ENCODE measurements around the gene APCS.

Gene APCS

GRCh38 chr1:159591981-159592380, 4.4 kb downstream of the APCS start:
- H3K36me3 ChIP-seq (ENCODE audit: insufficient read depth, low read length): no peaks in the 10 kb centered on the region
- no peaks in the 10 kb centered on the region for H3K4me1 ChIP-seq (ENCODE audit: insufficient read depth, low read length)
- H3K27me3 ChIP-seq (ENCODE audit: insufficient read depth, low read length): no peaks in the 10 kb centered on the region
- H3K9me3 ChIP-seq (ENCODE audit: insufficient read depth, low read depth, low read length): no peaks in the 10 kb centered on the region
- H3K9ac ChIP-seq (ENCODE audit: low read depth, low read length): no peak overlapping the region
- no peak overlapping the region for H3K27ac ChIP-seq (ENCODE audit: low read depth, low read length)
- WGBS: 91% methylated on average over 4 of the region's 4 CpGs
- H3K4me3 ChIP-seq (ENCODE audit: low read length): no peak overlapping the region

- H3K27ac ChIP-seq (ENCODE audit: low read depth, low read length): no peak overlapping the region
- no peaks in the 10 kb centered on the region for H3K27me3 ChIP-seq (ENCODE audit: insufficient read depth, low read length)
- H3K9ac ChIP-seq (ENCODE audit: low read depth, low read length): no peak overlapping the region
- 91% methylated on average over 6 of the region's 6 CpGs for WGBS
- H3K9me3 ChIP-seq (ENCODE audit: insufficient read depth, low read depth, low read length): no peaks in the 10 kb centered on the region
- no peaks in the 10 kb centered on the region for H3K4me1 ChIP-seq (ENCODE audit: insufficient read depth, low read length)
- H3K4me3 ChIP-seq (ENCODE audit: low read length): no peak overlapping the region
- H3K36me3 ChIP-seq (ENCODE audit: insufficient read depth, low read length): no peaks in the 10 kb centered on the region
Measured at GRCh38 chr1:159594625-159595405, 7.2 kb downstream of the APCS start.

- 65% methylated on average over 4 of the region's 4 CpGs for WGBS
- H3K27ac ChIP-seq (ENCODE audit: low read depth, low read length): no peak overlapping the region
- no peak overlapping the region for H3K9ac ChIP-seq (ENCODE audit: low read depth, low read length)
- H3K9me3 ChIP-seq (ENCODE audit: insufficient read depth, low read depth, low read length): peaks cover 3% of the 10 kb centered on the region
- no peaks in the 10 kb centered on the region for H3K36me3 ChIP-seq (ENCODE audit: insufficient read depth, low read length)
- no peak overlapping the region for H3K4me3 ChIP-seq (ENCODE audit: low read length)
- H3K27me3 ChIP-seq (ENCODE audit: insufficient read depth, low read length): no peaks in the 10 kb centered on the region
- no peaks in the 10 kb centered on the region for H3K4me1 ChIP-seq (ENCODE audit: insufficient read depth, low read length)
Measured at GRCh38 chr1:159598196-159598595, 10.6 kb downstream of the APCS start.

GRCh38 chr1:159600894-159601293, 13.3 kb downstream of the APCS start:
- Histone ChIP-seq H3K4me3 (ENCODE audit: low read length) (no peak overlapping the region), H3K4me1 (ENCODE audit: insufficient read depth, low read length) (no peaks in the 10 kb centered on the region), H3K9me3 (ENCODE audit: insufficient read depth, low read depth, low read length) (peaks cover 15% of the 10 kb centered on the region), H3K27me3 (ENCODE audit: insufficient read depth, low read length) (no peaks in the 10 kb centered on the region), H3K27ac (ENCODE audit: low read depth, low read length) (no peak overlapping the region), H3K36me3 (ENCODE audit: insufficient read depth, low read length) (no peaks in the 10 kb centered on the region), H3K9ac (ENCODE audit: low read depth, low read length) (no peak overlapping the region)
- 84% methylated on average over 3 of the region's 3 CpGs for WGBS

GRCh38 chr1:159602501-159602999, 14.9 kb downstream of the APCS start:
- H3K9me3 ChIP-seq (ENCODE audit: insufficient read depth, low read depth, low read length): peaks cover 15% of the 10 kb centered on the region
- WGBS: 81% methylated on average over 5 of the region's 5 CpGs
- no peak overlapping the region for H3K27ac ChIP-seq (ENCODE audit: low read depth, low read length)
- no peaks in the 10 kb centered on the region for H3K4me1 ChIP-seq (ENCODE audit: insufficient read depth, low read length)
- no peaks in the 10 kb centered on the region for H3K36me3 ChIP-seq (ENCODE audit: insufficient read depth, low read length)
- no peaks in the 10 kb centered on the region for H3K27me3 ChIP-seq (ENCODE audit: insufficient read depth, low read length)
- no peak overlapping the region for H3K4me3 ChIP-seq (ENCODE audit: low read length)
- no peak overlapping the region for H3K9ac ChIP-seq (ENCODE audit: low read depth, low read length)

GRCh38 chr1:159612211-159612885, 24.7 kb downstream of the APCS start:
- Histone ChIP-seq H3K4me3 (ENCODE audit: low read length) (no peak overlapping the region), H3K9me3 (ENCODE audit: insufficient read depth, low read depth, low read length) (no peaks in the 10 kb centered on the region), H3K36me3 (ENCODE audit: insufficient read depth, low read length) (no peaks in the 10 kb centered on the region), H3K27me3 (ENCODE audit: insufficient read depth, low read length) (no peaks in the 10 kb centered on the region), H3K27ac (ENCODE audit: low read depth, low read length) (no peak overlapping the region), H3K9ac (ENCODE audit: low read depth, low read length) (no peak overlapping the region), H3K4me1 (ENCODE audit: insufficient read depth, low read length) (no peaks in the 10 kb centered on the region)
- 87% methylated on average over 8 of the region's 8 CpGs for WGBS

GRCh38 chr1:159632922-159633321, 45.3 kb downstream of the APCS start:
- Histone ChIP-seq H3K4me3 (ENCODE audit: low read length) (no peak overlapping the region), H3K27ac (ENCODE audit: low read depth, low read length) (no peak overlapping the region), H3K9ac (ENCODE audit: low read depth, low read length) (no peak overlapping the region), H3K27me3 (ENCODE audit: insufficient read depth, low read length) (no peaks in the 10 kb centered on the region), H3K36me3 (ENCODE audit: insufficient read depth, low read length) (no peaks in the 10 kb centered on the region), H3K9me3 (ENCODE audit: insufficient read depth, low read depth, low read length) (no peaks in the 10 kb centered on the region), H3K4me1 (ENCODE audit: insufficient read depth, low read length) (no peaks in the 10 kb centered on the region)

Data from HUES64 (cell line).